Measurements from ENCODE around the gene TGOLN2.

DNA sequence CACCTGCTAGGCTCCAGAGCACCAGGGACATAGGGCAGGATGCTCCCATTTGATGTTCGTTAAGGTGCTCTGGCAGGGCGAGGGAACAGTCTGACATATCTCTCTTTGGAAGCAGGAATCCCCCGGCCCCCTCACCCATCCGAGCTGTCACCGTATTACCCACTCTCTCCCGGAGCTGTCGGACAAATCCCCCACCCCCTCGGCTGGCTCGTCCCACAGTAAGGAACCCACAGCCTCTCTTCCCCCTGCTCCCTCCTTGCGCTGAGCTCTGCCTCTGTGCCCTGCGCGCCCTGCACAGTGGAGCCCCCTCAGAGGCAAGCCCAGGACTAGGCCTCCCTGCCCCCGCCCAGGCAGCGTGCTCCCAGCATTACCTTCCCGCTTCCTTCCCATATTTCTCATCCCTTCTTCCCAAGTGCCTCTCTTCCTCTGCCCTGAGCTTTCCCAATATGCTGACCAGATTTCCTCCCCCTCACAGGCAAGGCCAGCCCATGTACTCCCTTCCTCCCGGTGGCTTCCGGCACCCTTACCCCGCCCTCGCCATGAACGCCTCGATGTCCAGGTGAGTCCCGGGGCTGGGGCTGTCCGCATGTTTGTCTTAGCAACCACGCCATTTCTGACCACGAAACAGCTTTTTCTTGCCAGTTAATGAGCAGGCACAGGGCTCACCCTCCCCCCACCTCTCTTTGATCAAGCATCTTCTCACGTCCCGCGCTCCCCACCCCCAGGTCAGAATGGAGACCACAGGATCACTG, 23.8 kb downstream of the TGOLN2 start:
- TF ChIP-seq, protein P1, sequence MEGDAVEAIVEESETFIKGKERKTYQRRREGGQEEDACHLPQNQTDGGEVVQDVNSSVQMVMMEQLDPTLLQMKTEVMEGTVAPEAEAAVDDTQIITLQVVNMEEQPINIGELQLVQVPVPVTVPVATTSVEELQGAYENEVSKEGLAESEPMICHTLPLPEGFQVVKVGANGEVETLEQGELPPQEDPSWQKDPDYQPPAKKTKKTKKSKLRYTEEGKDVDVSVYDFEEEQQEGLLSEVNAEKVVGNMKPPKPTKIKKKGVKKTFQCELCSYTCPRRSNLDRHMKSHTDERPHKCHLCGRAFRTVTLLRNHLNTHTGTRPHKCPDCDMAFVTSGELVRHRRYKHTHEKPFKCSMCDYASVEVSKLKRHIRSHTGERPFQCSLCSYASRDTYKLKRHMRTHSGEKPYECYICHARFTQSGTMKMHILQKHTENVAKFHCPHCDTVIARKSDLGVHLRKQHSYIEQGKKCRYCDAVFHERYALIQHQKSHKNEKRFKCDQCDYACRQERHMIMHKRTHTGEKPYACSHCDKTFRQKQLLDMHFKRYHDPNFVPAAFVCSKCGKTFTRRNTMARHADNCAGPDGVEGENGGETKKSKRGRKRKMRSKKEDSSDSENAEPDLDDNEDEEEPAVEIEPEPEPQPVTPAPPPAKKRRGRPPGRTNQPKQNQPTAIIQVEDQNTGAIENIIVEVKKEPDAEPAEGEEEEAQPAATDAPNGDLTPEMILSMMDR (IDR thresholded peaks at IDR 0.05), result no peak
- TF ChIP-seq, protein P2, sequence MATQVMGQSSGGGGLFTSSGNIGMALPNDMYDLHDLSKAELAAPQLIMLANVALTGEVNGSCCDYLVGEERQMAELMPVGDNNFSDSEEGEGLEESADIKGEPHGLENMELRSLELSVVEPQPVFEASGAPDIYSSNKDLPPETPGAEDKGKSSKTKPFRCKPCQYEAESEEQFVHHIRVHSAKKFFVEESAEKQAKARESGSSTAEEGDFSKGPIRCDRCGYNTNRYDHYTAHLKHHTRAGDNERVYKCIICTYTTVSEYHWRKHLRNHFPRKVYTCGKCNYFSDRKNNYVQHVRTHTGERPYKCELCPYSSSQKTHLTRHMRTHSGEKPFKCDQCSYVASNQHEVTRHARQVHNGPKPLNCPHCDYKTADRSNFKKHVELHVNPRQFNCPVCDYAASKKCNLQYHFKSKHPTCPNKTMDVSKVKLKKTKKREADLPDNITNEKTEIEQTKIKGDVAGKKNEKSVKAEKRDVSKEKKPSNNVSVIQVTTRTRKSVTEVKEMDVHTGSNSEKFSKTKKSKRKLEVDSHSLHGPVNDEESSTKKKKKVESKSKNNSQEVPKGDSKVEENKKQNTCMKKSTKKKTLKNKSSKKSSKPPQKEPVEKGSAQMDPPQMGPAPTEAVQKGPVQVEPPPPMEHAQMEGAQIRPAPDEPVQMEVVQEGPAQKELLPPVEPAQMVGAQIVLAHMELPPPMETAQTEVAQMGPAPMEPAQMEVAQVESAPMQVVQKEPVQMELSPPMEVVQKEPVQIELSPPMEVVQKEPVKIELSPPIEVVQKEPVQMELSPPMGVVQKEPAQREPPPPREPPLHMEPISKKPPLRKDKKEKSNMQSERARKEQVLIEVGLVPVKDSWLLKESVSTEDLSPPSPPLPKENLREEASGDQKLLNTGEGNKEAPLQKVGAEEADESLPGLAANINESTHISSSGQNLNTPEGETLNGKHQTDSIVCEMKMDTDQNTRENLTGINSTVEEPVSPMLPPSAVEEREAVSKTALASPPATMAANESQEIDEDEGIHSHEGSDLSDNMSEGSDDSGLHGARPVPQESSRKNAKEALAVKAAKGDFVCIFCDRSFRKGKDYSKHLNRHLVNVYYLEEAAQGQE (IDR thresholded peaks at IDR 0.05; ENCODE audit: insufficient read depth in 1 of 2, low read depth in 2 of 2, low read length in 1 of 2), result no peak
